Measurements from ENCODE around the gene NOTUM.

Gene NOTUM

DNA sequence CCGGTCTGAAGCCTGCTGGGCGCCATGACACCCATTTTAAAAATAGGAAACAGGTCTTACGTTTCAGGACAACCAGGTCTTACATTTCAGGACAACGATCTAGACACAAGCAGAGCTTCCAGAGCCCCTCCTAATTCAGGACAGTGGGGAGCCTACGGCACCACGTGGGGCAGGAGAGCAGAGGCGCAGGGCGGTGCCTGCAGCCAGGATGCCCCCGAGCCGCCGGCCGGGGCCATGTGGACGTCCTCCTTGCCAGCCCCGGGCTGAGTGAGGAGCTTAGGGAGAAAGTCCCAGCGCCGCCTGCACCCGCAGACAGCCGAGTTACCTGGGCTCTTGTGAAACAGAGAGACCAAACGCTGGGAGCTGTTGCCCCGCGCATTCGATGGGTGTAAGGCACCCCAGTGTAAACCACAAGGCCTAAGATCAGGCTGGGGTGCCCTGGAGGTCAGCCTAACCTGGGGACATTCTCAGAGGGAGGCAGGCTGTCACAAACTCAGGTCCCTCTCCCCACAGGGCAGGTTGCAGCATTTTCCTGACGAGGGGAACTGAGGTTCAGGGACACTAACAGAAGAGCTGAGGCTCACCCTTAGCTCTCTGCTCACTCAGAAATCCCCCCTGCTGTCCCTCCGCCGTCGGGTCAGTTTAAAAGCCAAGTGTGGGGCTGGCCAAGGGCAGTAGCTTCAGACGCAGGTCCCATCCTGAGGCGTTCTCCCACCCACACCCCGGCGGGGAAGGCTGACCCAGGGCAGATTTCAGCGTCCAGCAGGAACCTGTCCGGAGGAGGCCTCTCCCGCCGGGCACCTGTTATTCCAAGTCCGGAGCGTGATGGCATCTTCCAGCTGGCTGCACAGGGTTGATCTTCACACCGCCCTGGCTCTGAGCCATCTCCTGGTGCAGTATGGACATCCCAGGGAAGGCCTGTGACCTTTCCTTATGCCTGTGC, 1.8 kb upstream of the NOTUM start:
- WGBS (ENCODE audit: insufficient coverage, insufficient read length): no CpG with 5 or more reads among the region's 37 CpGs
- Histone ChIP-seq H3K4me3 (ENCODE audit: low read length) (no peak overlapping the region), H3K9me3 (ENCODE audit: control insufficient read depth, insufficient read depth, low read length) (no peaks in the 10 kb centered on the region), H3K27me3 (ENCODE audit: control insufficient read depth, insufficient read depth, low read length) (peaks cover 37% of the 10 kb centered on the region), H3K27ac (ENCODE audit: low read length) (no peak overlapping the region), H3K4me1 (ENCODE audit: control insufficient read depth, insufficient read depth, low read length) (peaks cover 12% of the 10 kb centered on the region), H3K36me3 (ENCODE audit: control insufficient read depth, insufficient read depth, low read length) (no peaks in the 10 kb centered on the region; the same call in 1 of the 2 replicates)
- no peak for DNase-seq (ENCODE audit: low read depth, low spot score)

GRCh38 chr17:81961521-81962498, 823 bp upstream of the NOTUM start:
- Histone ChIP-seq H3K27me3 (ENCODE audit: control insufficient read depth, insufficient read depth, low read length) (peaks cover 37% of the 10 kb centered on the region), H3K4me1 (ENCODE audit: control insufficient read depth, insufficient read depth, low read length) (peaks cover 5% of the 10 kb centered on the region; the same call in 1 of the 2 replicates), H3K27ac (ENCODE audit: low read length) (no peak overlapping the region), H3K9me3 (ENCODE audit: control insufficient read depth, insufficient read depth, low read length) (no peaks in the 10 kb centered on the region), H3K36me3 (ENCODE audit: control insufficient read depth, insufficient read depth, low read length) (no peaks in the 10 kb centered on the region; the same call in 1 of the 2 replicates), H3K4me3 (ENCODE audit: low read length) (peak overlapping the region; percentile 40; the same call in 1 of the 2 replicates)
- WGBS (ENCODE audit: insufficient coverage, insufficient read length): no CpG with 5 or more reads among the region's 82 CpGs
- no peak for DNase-seq (ENCODE audit: low read depth, low spot score)

DNA sequence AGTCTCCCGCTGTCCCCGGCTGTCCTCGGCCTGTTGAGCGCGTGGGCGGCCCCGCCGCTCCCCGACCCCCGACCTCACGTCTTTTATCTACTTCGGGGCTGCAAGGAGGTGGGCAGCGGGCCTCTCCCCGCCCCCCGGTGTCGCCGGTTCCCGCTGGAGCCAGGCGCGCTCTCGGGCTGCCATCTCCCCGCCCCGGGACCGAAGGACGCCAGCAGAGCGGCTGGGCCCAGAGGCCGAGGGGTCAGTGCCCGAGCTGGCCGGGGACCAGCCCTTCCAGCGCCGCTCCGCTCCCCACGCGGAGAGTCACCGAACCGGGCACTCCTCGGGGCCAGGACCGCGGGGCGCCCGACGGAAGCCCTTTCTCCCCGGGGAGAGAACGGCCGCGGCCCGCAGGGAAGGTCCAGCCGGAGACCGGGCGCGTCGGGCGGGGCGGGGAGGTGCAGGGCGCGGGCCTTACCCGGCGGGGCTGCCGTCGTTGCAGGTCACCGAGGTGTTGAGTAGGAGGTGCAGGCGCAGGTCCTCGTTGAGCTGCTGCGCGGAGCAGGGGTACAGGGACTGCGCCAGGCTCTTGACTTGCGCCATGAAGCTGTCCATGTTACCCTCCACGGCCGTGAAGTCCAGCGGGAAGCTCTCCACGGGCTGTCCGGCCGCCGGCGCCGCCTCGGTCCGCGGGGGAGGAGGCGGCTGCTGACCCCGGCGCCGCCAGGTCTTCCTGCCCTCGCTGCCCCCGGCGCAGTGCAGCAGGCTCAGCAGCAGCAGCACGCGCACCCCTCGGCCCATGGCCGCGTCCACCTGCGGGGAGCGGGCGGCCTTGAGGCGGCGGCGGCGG, 643 bp downstream of the NOTUM start:
- Histone ChIP-seq H3K27ac (ENCODE audit: low read length) (no peak overlapping the region), H3K9me3 (ENCODE audit: control insufficient read depth, insufficient read depth, low read length) (no peaks in the 10 kb centered on the region), H3K4me1 (ENCODE audit: control insufficient read depth, insufficient read depth, low read length) (no peaks in the 10 kb centered on the region), H3K27me3 (ENCODE audit: control insufficient read depth, insufficient read depth, low read length) (peaks cover 37% of the 10 kb centered on the region), H3K36me3 (ENCODE audit: control insufficient read depth, insufficient read depth, low read length) (no peaks in the 10 kb centered on the region; the same call in 1 of the 2 replicates), H3K4me3 (ENCODE audit: low read length) (peak overlapping the region; percentile 20; the same call in 1 of the 2 replicates)
- no CpG with 5 or more reads among the region's 98 CpGs for WGBS (ENCODE audit: insufficient coverage, insufficient read length)
- no peak for DNase-seq (ENCODE audit: low read depth, low spot score)

- Histone ChIP-seq H3K27ac (ENCODE audit: low read length) (no peak overlapping the region), H3K4me1 (ENCODE audit: control insufficient read depth, insufficient read depth, low read length) (no peaks in the 10 kb centered on the region), H3K27me3 (ENCODE audit: control insufficient read depth, insufficient read depth, low read length) (peaks cover 37% of the 10 kb centered on the region), H3K36me3 (ENCODE audit: control insufficient read depth, insufficient read depth, low read length) (no peaks in the 10 kb centered on the region; the same call in 1 of the 2 replicates), H3K4me3 (ENCODE audit: low read length) (peak overlapping the region; percentile 4; the same call in 1 of the 2 replicates), H3K9me3 (ENCODE audit: control insufficient read depth, insufficient read depth, low read length) (no peaks in the 10 kb centered on the region)
- WGBS (ENCODE audit: insufficient coverage, insufficient read length): no CpG with 5 or more reads among the region's 112 CpGs
- no peak for DNase-seq (ENCODE audit: low read depth, low spot score)
Measured at GRCh38 chr17:81959362-81960129, 1.4 kb downstream of the NOTUM start.

- Histone ChIP-seq H3K27ac (ENCODE audit: low read length) (no peak overlapping the region), H3K9me3 (ENCODE audit: control insufficient read depth, insufficient read depth, low read length) (no peaks in the 10 kb centered on the region), H3K4me1 (ENCODE audit: control insufficient read depth, insufficient read depth, low read length) (no peaks in the 10 kb centered on the region), H3K4me3 (ENCODE audit: low read length) (no peak overlapping the region), H3K27me3 (ENCODE audit: control insufficient read depth, insufficient read depth, low read length) (peaks cover 37% of the 10 kb centered on the region), H3K36me3 (ENCODE audit: control insufficient read depth, insufficient read depth, low read length) (no peaks in the 10 kb centered on the region; the same call in 1 of the 2 replicates)
- no CpG with 5 or more reads among the region's 15 CpGs for WGBS (ENCODE audit: insufficient coverage, insufficient read length)
- no peak for DNase-seq (ENCODE audit: low read depth, low spot score)
Measured at GRCh38 chr17:81958633-81959342, 2.2 kb downstream of the NOTUM start.

GRCh38 chr17:81957691-81958432, 3.1 kb downstream of the NOTUM start:
- DNase-seq (ENCODE audit: low read depth, low spot score): no peak
- Histone ChIP-seq H3K9me3 (ENCODE audit: control insufficient read depth, insufficient read depth, low read length) (no peaks in the 10 kb centered on the region), H3K27me3 (ENCODE audit: control insufficient read depth, insufficient read depth, low read length) (peaks cover 33% of the 10 kb centered on the region), H3K4me1 (ENCODE audit: control insufficient read depth, insufficient read depth, low read length) (no peaks in the 10 kb centered on the region), H3K36me3 (ENCODE audit: control insufficient read depth, insufficient read depth, low read length) (no peaks in the 10 kb centered on the region; the same call in 1 of the 2 replicates), H3K27ac (ENCODE audit: low read length) (no peak overlapping the region), H3K4me3 (ENCODE audit: low read length) (no peak overlapping the region)
- WGBS (ENCODE audit: insufficient coverage, insufficient read length): 100% methylated on average over 2 of the region's 19 CpGs

GRCh38 chr17:81956607-81957589, 4.1 kb downstream of the NOTUM start:
- H3K27me3 ChIP-seq (ENCODE audit: control insufficient read depth, insufficient read depth, low read length): peaks cover 24% of the 10 kb centered on the region
- H3K9me3 ChIP-seq (ENCODE audit: control insufficient read depth, insufficient read depth, low read length): no peaks in the 10 kb centered on the region
- DNase-seq (ENCODE audit: low read depth, low spot score): no peak
- no peak overlapping the region for H3K4me3 ChIP-seq (ENCODE audit: low read length)
- no peaks in the 10 kb centered on the region; the same call in 1 of the 2 replicates for H3K36me3 ChIP-seq (ENCODE audit: control insufficient read depth, insufficient read depth, low read length)
- H3K27ac ChIP-seq (ENCODE audit: low read length): no peak overlapping the region
- WGBS (ENCODE audit: insufficient coverage, insufficient read length): no CpG with 5 or more reads among the region's 45 CpGs
- H3K4me1 ChIP-seq (ENCODE audit: control insufficient read depth, insufficient read depth, low read length): no peaks in the 10 kb centered on the region
